Measurements from ENCODE around the gene NIPAL4. TPM values are rescaled to one million over a fixed set of nuclear protein-coding genes. Genes with fewer than 3 reads are reported as not detected.

The NIPAL4 gene
- total and polyA plus RNA-seq, 12 donors, result 0.09 to 0.20 TPM; not detected in 10

DNA sequence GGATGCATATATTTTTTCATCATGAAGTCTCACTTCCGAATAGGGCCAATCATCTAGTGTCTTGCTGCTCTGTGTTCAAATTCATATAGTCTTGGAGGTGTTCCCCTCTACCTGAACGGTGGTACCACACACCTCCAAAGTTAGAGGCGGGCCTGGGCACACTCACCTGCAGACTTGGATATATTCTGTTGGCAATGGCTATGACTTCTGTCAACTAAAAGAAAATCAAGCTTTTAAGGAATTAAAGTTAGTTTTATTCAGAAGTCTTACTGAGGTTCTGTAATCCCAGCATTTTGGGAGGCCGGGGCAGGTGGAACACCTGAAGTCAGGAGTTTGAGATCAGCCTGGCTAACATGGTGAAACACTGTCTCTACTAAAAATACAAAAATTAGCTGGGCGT is 2.6 kb upstream of the NIPAL4 start:
- no peak overlapping the region for H3K27ac ChIP-seq
- no peak for DNase-seq
- TF ChIP-seq, protein P1, sequence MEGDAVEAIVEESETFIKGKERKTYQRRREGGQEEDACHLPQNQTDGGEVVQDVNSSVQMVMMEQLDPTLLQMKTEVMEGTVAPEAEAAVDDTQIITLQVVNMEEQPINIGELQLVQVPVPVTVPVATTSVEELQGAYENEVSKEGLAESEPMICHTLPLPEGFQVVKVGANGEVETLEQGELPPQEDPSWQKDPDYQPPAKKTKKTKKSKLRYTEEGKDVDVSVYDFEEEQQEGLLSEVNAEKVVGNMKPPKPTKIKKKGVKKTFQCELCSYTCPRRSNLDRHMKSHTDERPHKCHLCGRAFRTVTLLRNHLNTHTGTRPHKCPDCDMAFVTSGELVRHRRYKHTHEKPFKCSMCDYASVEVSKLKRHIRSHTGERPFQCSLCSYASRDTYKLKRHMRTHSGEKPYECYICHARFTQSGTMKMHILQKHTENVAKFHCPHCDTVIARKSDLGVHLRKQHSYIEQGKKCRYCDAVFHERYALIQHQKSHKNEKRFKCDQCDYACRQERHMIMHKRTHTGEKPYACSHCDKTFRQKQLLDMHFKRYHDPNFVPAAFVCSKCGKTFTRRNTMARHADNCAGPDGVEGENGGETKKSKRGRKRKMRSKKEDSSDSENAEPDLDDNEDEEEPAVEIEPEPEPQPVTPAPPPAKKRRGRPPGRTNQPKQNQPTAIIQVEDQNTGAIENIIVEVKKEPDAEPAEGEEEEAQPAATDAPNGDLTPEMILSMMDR (IDR thresholded peaks at IDR 0.05), result no peak
- H3K9me3 ChIP-seq, result no peaks in the 10 kb centered on the region
- ATAC-seq, result no peak
- no peak overlapping the region for H3K4me3 ChIP-seq
- 94 to 99% methylated on average over 5 of the region's 5 CpGs for WGBS, 2 donors
- H3K36me3 ChIP-seq, result no peaks in the 10 kb centered on the region
- peaks cover 4 to 12% (median 8%) of the 10 kb centered on the region in 9 donors for H3K4me1 ChIP-seq
- peaks cover 0 to 35% (median 21%) of the 10 kb centered on the region in 7 donors for H3K27me3 ChIP-seq
- intact Hi-C loops (cut with DNase I), result no loop called here

DNA sequence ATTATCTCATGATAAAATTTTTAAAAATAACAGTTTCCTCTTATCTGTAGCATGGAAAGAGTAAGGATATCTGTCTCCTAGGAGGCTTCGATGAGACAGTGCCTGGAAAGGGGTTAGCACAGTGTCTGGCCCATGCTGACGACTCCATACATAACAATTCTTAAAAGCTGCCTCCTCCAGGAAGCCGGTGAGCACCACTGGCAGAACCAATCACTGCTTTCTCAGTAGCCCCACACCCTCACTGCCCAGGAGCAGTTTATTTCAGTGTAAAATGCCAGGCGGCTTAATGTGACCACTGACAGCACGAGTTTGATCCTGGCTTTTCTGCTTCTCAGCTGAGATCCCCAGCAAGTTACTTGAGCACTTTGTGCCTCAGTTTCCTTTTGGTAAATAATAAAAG is 1.2 kb upstream of the NIPAL4 start:
- WGBS, 2 donors, result 86 to 87% methylated on average over 5 of the region's 5 CpGs

DNA sequence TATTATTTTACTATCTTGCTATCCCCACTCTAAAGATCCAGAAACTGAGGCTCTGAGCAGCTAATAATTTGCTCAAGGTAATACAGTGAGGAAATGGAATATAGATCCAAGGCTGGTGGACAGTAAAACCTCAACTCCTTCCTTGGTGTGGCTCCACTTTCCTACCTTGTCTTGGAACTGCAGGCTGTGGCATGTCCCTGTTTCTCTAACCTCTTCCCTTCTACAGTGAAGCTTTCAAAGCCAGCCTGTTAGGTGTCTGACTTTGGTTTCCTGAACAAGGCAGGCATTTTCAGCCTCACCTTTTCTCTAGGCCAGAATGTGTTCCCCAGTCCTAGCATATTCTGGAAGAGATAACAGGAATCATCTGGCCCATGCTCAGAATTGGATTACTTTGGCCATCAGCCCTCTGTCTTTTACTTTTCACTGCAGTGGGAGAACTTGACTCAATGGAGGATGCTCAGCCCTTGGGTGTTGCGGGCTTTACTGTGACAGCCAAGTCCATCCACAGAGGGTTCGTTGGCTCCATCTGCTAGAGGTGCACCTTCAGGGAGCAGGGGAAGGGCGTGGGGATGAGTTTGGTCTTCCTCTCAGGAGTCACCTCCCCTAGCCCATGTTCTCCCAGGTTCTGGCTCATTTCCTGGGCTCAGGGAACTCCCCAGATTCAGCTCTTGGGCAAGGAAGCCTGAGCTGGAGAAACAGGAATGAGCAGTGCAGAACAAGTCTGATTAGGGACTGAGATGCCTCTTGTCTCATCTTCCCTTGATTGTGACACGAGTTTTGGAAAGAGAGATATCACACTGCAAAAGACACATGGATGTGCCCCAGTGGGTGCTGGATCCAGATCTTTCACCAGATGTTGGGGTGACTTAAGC is 1.1 kb downstream of the NIPAL4 start:
- no peak overlapping the region for H3K27ac ChIP-seq
- peaks cover 0 to 35% (median 21%) of the 10 kb centered on the region in 7 donors for H3K27me3 ChIP-seq
- intact Hi-C loops (cut with DNase I), result loop anchor here in 1 of 10 donors (5.0 kb wide), 1 partner anchor 1274 kb away; no protein-coding TSS in a partner anchor
- no peak overlapping the region for H3K4me3 ChIP-seq
- H3K36me3 ChIP-seq, result no peaks in the 10 kb centered on the region
- no peaks in the 10 kb centered on the region for H3K9me3 ChIP-seq
- H3K4me1 ChIP-seq, result peaks cover 4 to 26% (median 12%) of the 10 kb centered on the region in 9 donors
- TF ChIP-seq, protein P1 (IDR thresholded peaks at IDR 0.05), result no peak
- DNase-seq (no peak), ATAC-seq (no peak)
- WGBS, 2 donors, result 87 to 91% methylated on average over 4 of the region's 4 CpGs

More for the DNA sequence above, 1.2 kb upstream of the NIPAL4 start:
- peaks cover 4 to 13% (median 10%) of the 10 kb centered on the region in 9 donors for H3K4me1 ChIP-seq
- no peaks in the 10 kb centered on the region for H3K9me3 ChIP-seq
- H3K27ac ChIP-seq, result no peak overlapping the region
- ATAC-seq (no peak), DNase-seq (no peak)
- peaks cover 0 to 35% (median 21%) of the 10 kb centered on the region in 7 donors for H3K27me3 ChIP-seq
- no peak overlapping the region for H3K4me3 ChIP-seq
- intact Hi-C loops (cut with DNase I), result no loop called here
- no peaks in the 10 kb centered on the region for H3K36me3 ChIP-seq
- TF ChIP-seq, protein P1 (IDR thresholded peaks at IDR 0.05), result no peak

DNA sequence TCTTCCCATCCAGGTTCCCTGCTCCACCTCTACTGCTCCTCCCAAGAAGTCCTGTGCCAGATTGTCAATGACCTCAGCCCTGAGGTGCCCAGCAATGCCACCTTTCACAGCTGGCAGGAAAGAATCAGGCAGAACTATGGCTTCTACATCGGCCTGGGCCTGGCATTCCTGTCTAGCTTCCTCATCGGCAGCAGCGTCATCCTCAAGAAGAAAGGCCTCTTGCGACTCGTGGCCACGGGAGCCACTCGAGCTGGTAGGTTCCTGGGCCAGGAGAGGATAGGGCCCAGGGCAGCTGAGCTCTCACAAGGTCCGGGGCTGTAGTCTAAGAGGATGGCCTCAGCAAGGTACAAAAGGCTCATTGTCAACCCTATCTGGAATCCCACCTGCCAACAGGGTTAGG is 3.1 kb downstream of the NIPAL4 start:
- WGBS, 2 donors, result 94 to 97% methylated on average over 8 of the region's 8 CpGs

More for the DNA sequence above, 3.1 kb downstream of the NIPAL4 start:
- ATAC-seq, result no peak
- H3K27me3 ChIP-seq, result peaks cover 0 to 35% (median 21%) of the 10 kb centered on the region in 7 donors
- H3K4me3 ChIP-seq, result no peak overlapping the region
- no peak for DNase-seq
- intact Hi-C loops (cut with DNase I), result loop anchor here in 1 of 10 donors (5.0 kb wide), 1 partner anchor 1276 kb away; no protein-coding TSS in a partner anchor
- TF ChIP-seq, protein P1 (IDR thresholded peaks at IDR 0.05), result no peak
- H3K4me1 ChIP-seq, result peaks cover 4 to 26% (median 12%) of the 10 kb centered on the region in 9 donors
- no peak overlapping the region for H3K27ac ChIP-seq
- no peaks in the 10 kb centered on the region for H3K9me3 ChIP-seq
- H3K36me3 ChIP-seq, result no peaks in the 10 kb centered on the region

Measured in heart right ventricle (tissue), 16 donors.